HUDEP-2 (cell line): ENCODE results near the gene SIMC1.

ENCODE experiments used
- DNase-seq, 76 experiments: peaks; one replicate each; lab custom pipeline; 2025; ENCODE audit not compliant: unreplicated experiment in 76 of 76; lab: John Stamatoyannopoulos, UW

Gene SIMC1

GRCh38 chr5:176384991-176385390 lies 146.8 kb downstream of the SIMC1 start:
- no peak for DNase-seq

- no peak for DNase-seq
Observed at GRCh38 chr5:176386491-176386890, 148.3 kb downstream of the SIMC1 start.

- peak in 1 of 76 experiments; percentile 13 for DNase-seq
Observed at GRCh38 chr5:176387384-176387925, 149.2 kb downstream of the SIMC1 start.

- peak in 2 of 76 experiments; percentile 8 to 28 for DNase-seq
Observed at GRCh38 chr5:176388003-176388443, 149.8 kb downstream of the SIMC1 start.

- peak; percentile 62 to 99 (median 96) for DNase-seq
Observed at GRCh38 chr5:176388444-176389134, 150.4 kb downstream of the SIMC1 start, which contains the start of the genes HIGD2A and NOP16. TSS of gene HIGD2A (plus strand) at chr5:176388751. CDS start at chr5:176388820, 69 bp downstream. TSS of gene NOP16 (minus strand) at chr5:176388598. CDS start at chr5:176388539, 59 bp downstream.

- DNase-seq, result peak in 9 of 76 experiments; percentile 55 to 77 (median 65)
Observed at GRCh38 chr5:176389135-176390123, 151.2 kb downstream of the SIMC1 start.

- DNase-seq, result no peak
Observed at GRCh38 chr5:176391479-176391878, 153.3 kb downstream of the SIMC1 start.

GRCh38 chr5:176391999-176392398 lies 153.8 kb downstream of the SIMC1 start:
- DNase-seq, result no peak

GRCh38 chr5:176392526-176392925 lies 154.3 kb downstream of the SIMC1 start:
- no peak for DNase-seq

- no peak for DNase-seq
Observed at GRCh38 chr5:176394096-176394495, 155.9 kb downstream of the SIMC1 start.

- DNase-seq, result no peak
Observed at GRCh38 chr5:176394881-176395675, 156.9 kb downstream of the SIMC1 start.
